DMS114 treated with DMSO at 0.1 percent for 48 hours (cell line): ENCODE data around the gene APEH.
A peak's percentile ranks its signal among the peaks of the same experiment; 100 is the strongest.

Source experiments
- DNase-seq: peaks from one replicate; lab custom pipeline; 2025; ENCODE audit not compliant: unreplicated experiment; lab: John Stamatoyannopoulos, UW

APEH gene

DNA sequence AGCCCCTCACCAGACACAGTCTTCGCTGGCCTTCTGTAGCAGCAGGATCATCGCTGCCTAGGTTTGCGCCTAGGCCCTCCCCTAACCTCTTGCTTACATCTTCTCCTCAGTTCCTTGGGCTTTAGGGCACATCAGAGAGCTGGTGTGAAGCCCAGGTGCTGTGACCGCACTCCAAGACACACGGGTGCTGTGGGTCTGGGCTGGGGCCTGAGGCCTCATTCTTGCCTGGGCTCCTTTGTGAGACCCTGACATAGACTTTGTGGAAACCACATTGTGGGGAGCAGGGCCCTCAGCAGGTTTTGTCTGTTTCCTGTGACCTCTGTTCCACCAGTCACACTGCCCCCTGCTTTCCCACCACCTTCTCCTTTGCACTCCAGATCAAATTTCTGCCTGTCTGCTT is 37.3 kb downstream of the APEH start:
- DNase-seq: no peak

DNA sequence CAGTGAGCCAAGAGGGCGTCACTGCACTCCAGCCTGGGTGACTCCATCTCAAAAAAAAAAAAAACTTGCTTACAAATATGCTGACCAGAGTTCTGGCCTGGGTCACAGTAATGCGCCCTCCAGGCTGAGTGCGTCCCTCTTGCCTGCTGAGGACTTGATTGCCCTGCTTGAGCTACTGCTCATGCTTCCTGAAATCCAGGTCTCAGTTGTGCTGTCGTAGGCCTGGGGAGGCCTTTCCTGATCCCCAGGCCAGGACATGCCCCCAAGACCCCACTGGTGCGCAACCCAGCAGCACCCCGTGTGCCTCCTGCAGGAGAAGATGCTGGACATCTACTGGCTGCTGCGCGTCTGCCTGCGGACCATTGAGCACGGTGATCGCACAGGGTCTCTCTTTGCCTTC is 38.0 kb downstream of the APEH start:
- DNase-seq: no peak

DNA sequence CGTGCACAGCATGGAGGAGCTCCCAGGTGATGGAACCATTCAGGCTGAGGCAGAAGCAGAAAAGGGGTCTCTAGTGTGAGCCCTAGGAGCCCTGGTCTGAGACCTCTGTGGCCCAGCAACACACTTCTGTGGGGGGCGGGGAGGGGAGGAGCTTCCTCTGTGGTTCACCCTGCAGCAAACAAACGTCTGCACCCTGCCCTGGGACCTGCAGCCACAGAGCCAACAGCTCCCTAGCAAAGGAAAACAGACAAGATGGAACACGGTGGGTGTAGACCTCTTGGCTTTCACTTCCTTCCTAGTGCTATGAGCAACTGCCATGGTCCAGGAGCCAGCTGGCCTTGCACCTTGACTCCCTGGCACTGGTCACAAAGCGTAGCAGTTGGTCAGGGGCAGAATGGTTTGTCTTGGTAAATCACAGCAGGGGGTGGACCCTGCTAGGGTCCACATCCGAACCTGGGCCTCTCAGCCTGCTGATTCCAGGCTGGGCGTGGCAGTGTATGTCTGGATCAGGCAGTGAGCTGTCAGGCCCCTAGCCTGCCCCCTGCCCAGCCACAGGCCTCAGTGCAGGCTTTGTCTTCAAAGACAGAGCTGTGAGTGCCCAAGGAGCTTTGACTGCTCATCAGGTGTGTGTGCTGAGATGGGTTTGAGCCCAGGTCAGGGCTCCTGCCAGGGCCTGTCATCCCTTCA is 38.6 kb downstream of the APEH start:
- DNase-seq: no peak

DNA sequence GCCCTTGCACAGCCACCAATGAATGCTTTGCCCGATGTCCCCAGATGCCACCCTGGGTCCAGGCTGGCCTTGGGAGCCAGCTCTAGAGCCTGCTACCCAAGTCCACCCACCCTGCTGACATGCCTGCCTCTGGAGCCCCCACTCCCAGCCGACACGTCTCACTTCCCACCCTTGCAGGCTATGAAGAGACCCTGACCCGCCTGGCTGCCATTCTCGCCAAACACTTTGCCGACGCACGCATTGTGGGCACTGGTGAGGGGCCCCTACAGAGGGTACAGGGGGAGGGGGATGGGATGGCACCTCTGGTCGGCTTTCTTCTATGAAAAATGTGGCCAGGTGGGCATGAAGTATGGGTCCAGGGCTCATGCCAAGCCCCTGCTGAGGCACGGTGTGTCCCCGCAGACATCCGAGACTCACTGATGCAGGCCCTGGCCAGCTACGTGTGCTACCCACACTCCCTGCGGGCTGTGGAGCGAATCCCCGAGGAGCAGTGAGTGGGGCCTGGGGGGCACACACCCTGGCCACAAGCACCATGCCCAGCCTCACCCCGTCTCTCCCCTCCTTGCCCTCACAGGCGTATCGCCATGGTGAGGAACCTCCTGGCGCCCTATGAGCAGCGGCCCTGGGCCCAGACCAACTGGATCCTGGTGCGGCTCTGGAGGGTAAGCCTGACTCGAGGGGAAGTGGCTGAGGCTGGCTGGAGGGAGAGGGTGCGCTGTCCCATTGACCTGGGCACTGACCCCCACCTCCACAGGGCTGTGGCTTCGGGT is 39.4 kb downstream of the APEH start:
- DNase-seq: no peak

DNA sequence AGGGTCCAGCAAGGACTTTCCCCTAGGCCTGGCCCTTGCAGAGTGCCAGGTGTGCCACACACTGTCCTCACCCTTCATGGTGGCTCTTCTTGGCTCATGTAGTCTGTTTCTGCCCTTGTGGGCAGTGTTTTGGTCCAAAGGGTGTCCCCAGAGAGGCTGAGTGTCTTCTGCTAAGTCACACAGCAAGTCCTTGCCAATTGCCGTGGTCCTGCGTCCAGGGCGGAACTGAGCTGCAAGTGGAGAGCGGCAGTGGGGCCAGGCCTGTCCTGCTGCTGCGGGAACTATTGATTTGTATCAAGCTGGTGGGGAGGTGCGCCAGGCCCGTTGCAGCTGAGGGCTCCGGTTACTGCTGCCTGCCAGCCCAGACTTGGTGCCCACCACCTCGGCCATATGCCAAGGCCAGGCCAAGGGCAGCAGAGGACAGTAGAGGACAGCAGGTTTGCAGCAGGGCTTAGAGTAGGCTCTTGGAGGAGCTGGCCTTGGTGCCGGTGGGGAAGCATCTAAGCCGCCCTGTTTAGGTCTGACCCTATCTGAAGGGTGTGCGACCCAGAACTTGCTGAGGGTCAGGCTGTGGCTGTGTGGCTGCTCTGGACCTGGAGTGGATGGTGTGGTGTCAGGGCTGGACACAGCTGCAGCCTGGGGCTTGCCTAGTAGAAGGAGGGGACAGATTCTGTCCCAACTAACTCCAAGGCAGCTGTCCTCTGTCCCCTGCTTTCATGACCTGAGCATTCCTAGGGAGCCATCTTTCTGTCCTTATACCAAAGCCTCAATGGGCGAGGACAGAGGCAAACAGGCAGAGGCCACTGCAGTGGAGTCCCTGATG is 40.8 kb downstream of the APEH start:
- DNase-seq: no peak

DNA sequence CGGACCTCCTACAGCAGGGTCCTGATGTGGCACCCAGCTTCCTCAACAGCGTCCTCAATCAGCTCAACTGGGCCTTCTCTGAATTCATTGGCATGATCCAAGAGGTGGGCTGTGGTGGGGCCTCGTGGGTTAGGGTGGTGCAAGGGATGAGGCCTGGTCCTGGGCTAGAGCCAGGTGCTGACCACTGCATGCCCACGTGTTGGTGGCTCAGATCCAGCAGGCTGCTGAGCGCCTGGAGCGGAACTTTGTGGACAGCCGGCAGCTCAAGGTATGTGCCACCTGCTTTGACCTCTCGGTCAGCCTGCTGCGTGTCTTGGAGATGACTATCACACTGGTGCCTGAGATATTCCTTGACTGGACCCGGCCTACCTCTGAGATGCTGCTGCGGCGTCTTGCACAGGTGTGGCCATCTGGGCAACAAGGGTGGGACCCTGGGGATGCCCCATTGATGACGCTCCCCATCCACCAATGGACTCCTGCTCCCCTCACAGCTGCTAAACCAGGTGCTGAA is 41.5 kb downstream of the APEH start:
- DNase-seq: no peak

DNA sequence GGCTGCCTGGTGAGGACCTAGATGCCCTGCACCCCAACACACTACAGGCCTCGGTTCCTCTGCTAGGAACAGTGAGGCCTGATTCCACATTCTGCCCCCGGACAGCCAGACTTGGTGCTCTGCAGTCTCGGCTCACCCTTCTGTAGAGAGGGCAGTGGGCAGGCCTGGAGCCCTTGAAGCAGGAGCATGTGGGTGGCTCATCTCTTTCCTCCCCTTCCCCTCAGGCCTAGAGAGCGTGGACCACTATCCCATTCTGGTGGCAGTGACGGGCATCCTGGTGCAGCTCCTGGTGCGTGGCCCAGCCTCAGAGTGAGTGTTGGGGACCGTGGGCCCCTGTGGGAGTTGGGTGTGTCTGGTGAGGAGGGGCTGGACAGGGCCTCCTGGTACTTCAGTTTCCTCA is 42.0 kb downstream of the APEH start:
- no peak for DNase-seq

DNA sequence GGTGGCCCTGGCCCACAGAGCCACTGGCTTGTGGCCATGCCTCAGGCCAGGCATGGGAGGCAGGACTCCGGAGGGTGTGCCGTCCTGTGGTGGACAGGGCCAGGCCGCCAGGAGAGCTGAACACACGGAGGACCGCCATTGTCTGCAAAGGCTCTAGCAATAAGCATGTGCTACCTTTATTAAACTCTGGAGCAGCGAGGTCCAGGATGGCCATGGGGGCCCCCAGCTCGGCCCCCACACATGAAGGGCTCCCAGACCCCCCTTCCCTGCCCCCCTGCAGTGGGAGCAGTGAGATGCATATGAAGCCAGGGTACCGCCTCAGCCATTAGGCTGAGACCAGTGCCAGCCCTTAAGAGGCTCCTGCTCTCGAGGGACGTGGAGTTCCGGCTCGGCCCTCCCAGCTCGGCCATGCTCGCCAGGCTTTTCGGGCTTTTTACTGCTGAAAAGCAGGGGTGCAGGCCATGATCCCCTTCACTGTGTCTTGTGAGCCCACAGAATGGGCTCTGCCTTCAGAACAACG is 42.6 kb downstream of the APEH start:
- DNase-seq: no peak

DNA sequence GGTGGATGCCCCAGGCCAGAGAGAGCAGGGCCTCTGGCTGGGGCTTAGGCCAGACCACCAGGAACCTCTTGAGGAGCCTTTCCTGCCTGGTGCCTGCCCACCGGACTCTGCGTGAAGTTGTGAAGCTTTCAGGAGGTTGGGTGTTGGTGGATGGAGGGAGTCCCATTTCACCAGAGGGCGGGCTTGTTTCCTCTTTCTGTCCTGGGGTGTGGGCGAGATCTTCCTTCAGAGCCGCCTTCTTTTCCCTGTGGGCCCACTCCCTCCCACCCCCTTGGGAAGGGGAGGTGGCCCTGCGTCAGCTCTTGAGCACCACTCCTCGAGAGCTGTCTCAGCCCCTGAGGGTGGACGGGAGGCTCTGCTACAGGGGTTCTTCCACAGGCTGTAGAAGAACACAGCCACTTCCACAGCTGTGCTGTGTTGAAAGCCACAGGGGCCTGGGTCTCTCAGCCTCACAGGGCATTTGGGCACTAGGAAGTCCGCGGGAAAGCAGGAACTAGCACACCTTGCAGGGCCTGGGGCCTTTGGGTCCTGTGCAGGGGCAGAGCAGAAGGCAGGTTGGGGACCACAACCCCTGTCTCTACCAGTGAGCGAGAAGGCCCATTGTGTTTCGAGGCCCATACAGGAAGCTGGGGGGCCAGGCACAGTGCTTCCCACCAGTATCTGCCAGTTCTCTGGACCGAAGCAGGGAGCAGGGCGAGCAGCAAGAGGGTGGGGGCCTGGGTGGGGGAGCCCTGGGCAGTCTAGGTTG is 43.2 kb downstream of the APEH start:
- DNase-seq: no peak

DNA sequence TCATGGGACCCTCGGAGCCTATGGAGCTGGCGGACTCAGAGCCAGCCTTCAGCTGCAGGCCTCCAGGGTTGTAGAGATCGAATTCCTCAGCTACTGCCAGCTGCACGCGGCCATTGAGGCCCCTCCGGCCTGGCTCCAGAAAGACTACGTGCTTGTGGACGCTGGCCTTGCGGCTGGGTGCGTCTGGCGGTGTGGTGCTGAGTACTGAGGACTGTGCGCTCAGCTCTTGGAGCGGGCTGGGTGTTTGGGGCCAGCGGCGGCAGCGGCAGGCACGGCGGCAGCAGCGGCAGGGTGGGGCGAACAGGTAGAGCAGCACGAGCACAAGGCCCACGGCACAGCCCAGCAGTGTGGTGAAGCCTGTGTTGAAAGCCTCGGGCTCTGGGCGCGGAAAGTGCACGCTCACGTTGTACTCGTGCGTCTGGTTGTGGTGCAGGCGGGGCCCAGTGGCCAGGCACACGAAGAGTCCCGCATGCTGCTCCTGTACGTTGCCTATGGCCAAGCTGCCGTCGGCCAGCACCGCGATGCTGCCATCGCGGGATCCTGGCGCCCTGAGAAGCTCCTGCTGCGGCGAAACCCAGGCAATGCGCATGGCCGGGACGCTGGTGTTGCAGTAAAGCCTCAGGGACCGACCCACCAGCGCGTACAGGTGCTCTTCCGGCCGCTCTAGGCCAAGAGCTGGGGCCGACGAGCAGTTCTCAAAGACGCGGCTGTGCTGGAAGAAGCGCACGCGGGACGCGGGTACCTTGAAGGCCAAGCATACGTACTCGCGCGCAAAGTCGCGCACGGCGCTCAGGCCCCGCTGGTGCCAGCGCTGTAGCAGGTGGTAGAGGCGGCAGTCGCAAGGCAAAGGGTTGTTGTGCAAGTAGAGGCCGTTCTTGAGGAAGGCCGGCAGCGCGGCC is 44.1 kb downstream of the APEH start:
- no peak for DNase-seq

DNA sequence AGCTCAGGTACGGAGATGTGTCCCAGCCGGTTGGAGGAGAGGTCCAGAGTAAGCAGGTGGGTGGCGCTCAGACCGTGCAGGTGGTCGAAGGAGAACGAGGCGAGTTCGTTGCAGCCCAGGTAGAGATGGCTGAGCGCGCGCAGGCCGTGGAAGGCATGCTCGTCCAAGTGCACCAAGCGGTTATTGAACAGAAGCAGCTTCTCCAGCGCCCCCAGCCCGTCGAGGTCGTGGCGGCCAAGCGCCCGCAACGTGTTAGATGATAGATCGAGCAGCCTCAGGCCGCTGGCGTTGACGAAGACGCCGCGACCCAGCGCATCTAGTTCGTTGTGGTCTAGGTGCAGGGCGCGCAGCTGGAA is 44.7 kb downstream of the APEH start:
- no peak for DNase-seq

DNA sequence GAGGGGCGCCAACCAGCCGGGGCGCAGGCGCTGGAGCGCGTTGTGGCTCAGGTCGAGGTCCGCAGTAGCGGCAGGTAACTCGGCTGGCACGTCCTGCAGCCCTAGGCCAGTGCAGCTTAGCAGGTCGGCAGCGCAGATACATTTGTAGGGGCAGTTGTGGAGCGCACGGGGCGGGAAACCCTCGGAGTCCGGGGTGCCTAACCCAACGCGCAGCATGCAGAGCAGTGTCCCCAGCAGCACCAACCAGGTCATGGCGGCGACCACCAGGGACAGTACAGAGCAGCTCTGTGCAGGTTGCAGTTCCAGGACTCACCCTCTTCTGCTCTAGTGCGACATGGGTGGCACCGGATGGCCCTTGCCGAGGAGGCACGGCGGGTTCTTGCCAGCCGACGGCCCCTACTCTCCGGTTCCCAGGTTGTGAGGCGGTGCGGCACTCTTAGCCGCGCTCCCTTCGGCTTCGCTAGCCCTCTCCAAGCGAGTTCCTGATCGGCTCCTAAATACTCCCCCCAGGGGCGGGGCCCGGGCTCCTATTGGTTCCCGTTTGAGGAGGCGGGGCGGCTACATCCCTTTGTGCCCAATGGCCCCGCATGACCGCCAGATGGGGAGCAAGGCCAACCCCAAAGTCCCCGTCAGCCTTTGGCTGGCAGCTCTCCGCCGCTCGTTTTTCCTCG is 45.2 kb downstream of the APEH start, which contains the start of gene AMIGO3:
Gene AMIGO3, minus strand, starts transcription at position 471 of the 671 bp plus-strand sequence. Its CDS starts 219 bp downstream, at position 252.
- DNase-seq: no peak

DNA sequence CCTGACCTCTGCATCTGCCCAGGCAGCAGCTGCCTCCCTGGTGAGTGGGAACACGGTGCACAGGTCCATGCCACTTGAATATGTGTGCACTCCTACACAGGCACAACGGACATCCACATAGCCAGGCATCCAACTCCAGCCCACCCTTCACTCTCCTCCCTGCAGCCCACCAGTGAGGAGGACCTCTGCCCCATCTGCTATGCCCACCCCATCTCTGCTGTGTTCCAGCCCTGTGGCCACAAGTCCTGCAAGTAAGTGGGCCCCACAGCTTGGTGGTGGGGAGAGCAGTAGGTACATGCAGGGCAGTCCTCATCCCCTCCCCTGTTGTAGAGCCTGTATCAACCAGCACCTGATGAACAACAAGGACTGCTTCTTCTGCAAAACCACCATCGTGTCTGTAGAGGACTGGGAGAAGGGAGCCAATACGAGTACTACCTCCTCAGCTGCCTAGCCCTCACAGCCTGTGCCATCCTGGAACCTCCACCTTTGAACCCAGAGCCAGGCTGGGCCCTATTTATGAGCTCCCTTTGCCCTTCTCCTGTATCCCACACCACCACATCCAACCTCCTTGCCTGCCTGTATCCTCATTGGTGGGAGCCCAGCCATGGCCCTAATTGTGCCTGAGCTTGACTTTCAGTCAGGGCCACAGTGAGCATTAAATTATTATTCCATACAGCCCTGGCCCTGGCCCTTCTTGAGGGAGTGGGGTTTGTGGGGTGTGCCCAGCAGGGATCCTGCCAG is 46.9 kb downstream of the APEH start:
- DNase-seq: no peak

DNA sequence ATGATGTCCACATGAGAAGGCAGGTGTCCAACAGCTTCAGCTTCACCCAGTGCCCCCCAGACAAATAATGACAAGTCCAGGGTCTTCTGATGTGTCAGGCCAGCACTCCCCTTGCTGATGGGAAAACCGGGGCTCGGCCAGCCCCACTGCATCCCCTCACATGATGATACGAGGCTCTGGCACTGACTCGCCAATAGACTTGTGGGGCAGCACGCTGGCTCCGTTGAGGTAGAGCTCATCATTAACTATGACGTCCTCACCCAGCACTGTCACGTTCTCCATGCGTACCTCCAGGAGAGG is 47.4 kb downstream of the APEH start:
- DNase-seq: no peak

DNA sequence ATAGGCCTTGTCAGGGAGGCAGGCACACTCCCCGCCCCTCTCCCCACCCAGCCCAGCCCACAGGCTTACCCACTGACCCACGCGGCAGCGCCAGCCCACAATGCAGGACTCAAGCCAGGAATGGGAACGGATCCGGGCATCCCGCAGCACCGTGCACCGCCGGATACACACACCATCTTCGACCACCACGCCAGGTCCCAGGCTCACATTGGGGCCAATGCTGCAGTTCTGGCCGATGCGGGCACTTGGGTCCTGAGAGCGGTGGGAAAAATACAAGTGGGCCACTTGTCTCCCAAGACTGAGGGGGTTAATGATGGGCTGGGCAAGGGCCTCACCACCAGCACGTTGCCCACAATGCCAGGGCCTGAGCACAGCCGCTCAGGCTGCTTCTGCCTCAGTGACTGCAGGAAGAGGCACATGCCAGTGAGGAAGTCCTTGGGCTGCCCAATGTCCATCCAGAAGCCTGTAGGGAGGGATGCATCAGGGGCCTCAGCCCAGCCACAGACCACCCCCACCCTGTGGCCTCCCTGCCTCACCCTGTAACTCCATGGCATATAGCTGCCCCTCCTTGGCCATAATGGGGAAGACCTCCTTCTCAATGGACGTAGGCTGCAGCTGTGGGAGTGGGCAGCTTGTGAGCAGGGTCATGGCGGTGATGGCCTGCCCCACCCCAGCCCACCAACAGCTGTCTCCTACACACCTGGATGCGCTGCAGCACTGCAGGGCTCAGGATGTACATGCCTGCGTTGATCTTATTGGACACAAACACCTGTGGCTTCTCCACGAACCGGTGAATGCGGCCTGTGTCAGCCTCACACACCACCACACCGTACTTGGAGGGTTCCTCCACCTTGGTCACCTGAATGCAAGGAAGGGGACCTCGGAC is 48.0 kb downstream of the APEH start:
- DNase-seq: no peak

DNA sequence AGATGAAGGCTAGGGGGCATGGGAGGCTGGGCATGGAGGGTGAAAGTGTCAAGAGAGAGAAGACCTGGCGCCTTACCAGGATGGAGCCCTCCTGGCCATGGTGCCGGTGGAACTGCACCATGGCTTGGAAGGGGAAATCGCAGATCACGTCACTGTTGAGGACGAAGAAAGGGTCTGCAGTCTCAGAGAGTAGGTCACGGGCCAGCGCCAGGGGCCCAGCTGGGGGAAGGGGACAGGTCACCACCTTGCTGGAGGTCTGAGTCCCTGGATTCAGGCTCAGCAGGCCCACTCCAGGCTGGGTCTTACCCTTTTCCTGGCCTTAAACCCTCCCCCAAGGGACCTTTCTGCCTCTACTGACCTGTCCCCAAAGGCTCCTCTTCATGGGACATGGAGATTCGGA is 48.7 kb downstream of the APEH start:
- no peak for DNase-seq

DNA sequence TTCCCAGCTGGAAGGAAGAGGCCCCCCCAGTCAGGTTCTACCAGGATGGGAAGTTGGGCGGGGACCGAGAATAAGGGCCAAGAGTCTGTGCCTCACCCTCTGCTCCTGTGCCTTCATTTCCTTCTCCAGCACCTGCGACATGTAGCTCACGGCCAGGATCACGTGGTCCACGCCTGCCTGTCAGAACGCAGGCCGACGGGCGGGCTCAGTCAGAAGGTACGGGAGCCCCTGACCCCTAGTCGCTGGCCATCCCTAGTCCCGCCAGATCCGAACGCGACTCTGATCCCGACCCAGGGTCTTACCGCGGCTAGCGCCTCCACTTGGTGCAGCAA is 49.1 kb downstream of the APEH start:
- peak; percentile 5 for DNase-seq
